ENCODE data around the gene SMG9.

SMG9 gene

DNA sequence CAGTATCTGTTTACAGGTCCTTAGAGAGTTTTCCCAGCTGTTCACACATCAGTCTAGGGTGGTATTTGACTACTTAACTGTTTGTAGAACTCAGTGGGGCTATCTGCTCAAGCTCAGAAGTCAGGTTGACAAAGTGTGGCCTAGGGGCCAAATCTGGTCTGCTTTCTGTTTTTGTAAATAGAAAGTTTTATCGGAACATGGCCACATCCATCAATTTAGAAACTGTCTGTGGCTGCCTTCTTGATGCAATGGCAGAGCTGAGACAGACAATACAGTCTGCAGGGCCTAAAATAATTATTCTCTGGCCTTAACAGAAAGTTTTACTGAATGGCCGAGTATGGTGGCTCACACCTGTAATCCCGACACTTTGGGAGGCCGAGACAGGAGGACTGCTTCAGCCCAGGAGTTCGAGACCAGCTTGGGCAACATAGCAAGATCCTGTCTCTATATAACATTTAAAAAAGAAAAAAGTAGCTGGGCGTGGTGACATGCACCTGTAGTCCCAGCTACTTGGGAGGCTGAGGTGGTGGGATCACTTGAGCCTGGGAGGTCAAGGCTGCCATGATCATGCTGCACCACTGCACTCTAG is 2.4 kb downstream of the SMG9 start:
- DNase-seq: no peak

- no peak for DNase-seq
These were observed 3.1 kb downstream of the SMG9 start for GRCh38 chr19:43751466-43752220.

DNA sequence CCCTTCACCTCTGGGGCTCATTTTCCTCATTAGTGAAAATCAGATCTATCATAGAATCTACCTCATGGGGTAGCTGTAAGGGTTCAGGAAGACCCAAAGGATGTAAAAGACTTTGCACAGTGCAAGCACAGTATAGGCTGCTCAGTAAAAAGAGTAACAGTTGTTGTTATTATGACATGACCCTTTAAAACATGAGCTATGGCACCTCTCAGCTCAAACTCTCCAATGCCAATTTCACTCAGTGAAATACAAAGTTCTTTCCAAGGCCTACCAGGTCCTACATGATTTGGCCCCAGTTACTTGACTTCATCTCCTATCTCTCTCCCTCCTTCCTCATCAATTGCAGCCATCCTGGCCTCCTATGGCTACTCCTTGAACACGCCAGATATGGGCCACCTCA is 4.9 kb downstream of the SMG9 start:
- DNase-seq: no peak

DNA sequence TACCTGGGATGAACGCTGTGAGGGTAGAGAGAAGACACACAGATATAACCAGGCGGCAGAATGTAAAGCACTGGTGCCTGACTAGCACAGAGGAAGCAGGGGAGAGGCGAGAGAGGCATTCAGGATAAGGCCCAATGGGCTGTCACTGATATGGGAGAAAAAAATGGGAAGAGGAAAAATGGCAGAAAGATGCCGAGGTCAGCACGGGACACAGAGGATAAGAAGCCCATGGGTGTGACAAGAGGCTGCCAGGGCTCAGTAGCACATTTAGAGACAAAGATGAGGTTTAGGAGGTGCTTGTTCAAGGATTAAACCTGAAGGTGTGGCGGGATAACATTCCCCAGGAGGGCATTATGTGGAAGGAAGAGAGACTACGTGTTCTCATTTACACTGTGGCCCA is 5.6 kb downstream of the SMG9 start:
- no peak for DNase-seq

GRCh38 chr19:43748685-43749084 is 6.1 kb downstream of the SMG9 start:
- DNase-seq: no peak

GRCh38 chr19:43748205-43748594 is 6.6 kb downstream of the SMG9 start:
- no peak for DNase-seq

GRCh38 chr19:43747557-43748204 is 7.1 kb downstream of the SMG9 start:
- DNase-seq: no peak

DNA sequence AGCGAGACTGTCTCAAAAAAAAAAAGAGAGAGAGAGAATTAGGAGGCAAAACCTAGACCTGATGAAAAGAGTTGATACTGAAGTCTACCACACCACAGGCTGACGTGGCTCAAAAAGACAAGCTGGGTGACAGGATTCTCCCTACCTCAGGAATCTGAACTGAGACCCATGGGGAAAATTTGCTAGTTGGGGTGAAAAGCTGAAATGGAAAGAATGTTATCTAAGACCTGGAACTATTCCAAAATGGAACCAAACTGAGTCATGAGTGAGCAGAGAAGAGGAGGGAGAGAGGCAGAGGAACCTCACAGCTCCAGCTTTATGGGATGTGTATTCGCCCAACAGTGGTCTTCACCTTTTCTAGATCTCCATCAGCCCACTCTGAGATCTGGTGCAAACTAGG is 11.7 kb downstream of the SMG9 start:
- DNase-seq: no peak

DNA sequence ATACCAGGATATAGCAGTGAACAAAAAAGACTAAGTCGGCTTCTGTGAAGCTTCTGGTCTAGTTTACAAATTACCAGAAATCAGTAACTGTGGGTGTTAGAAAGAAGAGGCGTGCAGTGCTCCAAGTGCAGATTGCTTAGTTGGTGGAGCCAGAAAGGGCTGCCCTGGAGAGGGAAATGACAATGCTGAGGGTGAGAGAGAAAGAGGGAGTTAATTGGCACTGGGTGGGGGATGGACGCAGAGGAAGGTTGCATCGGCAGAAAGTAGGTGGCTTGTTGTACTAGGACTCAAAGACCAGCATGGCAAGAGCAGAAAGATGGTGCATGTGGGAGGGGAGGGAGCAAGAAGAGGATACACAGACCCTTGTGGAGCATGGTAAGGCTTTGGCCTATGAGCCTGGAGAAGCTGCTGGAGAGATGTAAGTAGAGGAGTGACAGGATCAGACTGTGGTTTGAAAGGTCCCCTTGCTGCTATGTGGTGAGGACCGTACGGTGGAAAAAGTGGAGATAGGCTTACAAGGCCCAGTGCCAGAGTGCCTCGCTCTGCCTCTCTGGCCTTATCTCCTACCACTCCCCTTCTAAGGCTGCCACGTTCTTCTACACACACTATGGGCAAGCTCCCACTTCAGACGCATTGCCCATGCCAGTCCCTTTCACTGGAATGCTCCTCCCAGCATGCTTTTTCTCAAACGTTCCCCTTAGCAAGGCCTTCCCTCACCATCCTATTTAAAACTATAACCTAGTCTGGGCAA is 13.5 kb downstream of the SMG9 start:
- no peak for DNase-seq

DNA sequence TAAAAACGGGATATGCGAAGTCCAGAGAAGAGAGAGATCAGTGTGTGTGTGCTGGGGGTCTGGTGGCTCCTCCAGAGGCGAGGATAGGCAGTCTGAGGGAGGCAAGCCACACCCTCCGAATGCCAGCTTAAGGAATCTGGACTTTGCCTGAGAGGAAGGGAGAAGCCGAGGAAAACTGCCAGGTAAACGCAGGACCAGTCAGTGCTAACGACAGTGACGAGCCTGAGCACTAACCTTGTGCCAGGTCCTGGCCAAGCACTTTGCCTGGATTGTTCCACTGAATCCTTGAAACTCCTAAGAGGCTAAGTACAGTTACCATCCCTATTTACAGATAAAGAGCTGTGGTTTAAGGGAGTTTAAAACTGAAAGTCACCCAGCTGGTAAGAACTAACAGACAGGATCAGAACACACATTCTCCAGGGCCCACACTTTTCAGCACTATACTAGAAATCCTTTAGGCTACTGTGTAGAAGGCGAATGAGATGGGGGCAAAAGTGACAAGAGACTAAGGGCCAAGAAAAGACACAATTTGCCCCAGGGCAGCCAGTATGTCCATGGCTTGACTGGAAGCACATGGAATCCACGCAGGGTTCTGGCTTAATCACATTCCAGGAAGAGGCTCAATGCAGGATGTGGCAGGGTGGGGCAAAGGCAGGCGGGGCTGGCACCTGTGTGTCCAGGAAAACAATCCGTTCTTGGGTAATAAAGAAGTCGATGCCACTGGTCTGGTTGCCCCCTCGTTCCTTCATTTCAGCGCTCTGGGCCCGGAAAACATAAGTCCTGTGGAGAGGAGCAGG is 15.1 kb downstream of the SMG9 start:
- no peak for DNase-seq

DNA sequence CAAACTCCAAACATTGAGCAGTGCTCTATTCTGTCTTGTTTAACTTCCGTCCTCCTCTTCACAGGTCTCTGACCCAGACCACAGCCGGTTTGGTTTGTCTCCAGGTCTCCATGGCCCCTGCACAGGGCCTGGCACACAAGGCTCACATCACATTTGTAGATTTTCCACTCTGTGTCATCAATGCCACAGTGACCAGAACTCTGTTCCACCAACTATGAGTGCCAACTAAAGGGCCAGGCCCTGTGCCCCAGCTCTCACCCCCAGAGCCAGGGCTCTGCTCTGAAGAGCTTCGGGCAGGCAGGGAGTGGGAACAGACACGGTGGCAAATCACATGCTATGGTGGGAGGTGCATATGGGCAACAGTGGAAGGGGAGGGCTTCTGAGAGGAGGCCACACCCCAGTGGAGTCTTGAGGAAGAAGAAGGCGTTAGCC is 16.0 kb downstream of the SMG9 start:
- DNase-seq: no peak

DNA sequence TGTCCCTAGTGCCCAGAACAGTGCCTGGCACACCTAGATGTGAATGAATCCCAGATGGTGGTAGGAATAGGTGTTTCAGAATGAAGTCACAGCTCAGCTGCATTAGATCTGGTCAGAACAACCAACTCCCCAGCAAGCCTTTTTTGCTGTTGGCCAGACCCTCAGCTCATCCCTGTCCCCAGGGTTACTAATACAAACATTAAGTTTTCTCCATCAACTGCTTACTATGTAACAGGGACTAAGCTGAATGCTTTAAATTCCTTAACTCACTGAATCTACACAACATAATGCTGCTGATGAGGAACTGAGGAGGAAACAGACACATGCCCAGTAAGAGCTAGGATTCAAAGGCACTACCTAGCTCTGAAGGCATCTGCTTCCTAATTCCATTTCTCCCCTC is 18.8 kb downstream of the SMG9 start:
- no peak for DNase-seq

DNA sequence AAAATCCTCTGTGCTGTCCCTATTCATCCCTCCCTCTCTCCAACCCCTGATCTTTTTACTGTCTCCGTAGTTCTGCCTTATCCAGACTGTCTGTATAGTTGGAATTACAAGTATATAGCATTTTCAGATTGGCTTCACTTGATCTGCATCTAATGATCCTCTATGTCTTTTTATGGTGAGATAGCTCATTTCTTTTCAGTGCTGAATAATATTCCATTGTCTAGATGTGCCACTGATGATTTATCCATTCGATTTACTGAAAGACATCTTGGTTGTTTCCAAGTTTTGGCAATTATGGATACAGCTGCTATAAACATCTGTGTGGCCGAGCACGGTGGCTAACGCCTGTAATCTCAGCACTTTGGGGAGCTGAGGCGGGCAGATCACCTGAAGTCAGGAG is 19.7 kb downstream of the SMG9 start:
- no peak for DNase-seq

- DNase-seq: no peak
These were observed 22.9 kb downstream of the SMG9 start for GRCh38 chr19:43731846-43732245.

GRCh38 chr19:43731346-43731745 is 23.4 kb downstream of the SMG9 start:
- DNase-seq: no peak

DNA sequence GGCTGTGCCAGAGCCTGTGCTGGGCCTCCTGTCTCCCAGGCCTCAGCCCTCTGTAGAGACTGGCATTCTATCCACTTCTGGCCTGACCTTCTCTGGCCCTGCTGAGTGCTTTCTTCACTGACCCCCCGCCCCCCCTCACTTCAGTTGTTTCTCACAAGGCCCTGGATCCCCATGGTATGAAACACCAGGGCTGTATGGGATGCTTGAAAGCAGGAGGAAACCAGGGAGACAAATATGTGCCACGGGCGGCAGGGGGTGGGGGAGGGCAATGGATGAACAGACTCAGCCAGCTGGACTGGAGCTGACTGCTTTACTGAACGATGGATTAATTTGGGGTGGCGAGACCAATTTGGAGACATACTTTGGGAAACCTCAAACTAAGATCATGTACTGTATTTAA is 24.8 kb downstream of the SMG9 start:
- no peak for DNase-seq

GRCh38 chr19:43727593-43727853 is 27.2 kb downstream of the SMG9 start:
- DNase-seq: no peak

- no peak for DNase-seq
These were observed 27.8 kb downstream of the SMG9 start for GRCh38 chr19:43726736-43727592.

- no peak for DNase-seq
These were observed 29.3 kb downstream of the SMG9 start for GRCh38 chr19:43725468-43725867.

DNA sequence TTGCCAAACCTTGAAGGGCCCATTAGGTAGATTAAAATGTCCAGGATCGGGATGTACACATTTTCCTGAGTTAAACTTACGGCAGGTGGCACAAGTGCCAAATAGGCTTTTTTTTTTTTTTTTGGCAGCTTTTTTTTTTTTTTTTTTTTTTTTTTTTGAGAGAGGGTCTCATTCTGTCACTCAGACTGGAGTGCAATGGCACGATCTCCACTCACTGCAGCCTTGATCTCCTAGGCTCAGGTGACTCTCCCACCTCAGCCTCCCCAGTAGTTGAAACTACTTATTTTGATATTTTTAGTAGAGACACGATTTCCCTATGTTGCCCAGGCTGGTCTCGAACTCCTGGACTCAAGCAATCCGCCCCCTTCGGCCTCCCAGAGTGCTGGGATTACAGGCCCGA is 29.9 kb downstream of the SMG9 start:
- no peak for DNase-seq

DNA sequence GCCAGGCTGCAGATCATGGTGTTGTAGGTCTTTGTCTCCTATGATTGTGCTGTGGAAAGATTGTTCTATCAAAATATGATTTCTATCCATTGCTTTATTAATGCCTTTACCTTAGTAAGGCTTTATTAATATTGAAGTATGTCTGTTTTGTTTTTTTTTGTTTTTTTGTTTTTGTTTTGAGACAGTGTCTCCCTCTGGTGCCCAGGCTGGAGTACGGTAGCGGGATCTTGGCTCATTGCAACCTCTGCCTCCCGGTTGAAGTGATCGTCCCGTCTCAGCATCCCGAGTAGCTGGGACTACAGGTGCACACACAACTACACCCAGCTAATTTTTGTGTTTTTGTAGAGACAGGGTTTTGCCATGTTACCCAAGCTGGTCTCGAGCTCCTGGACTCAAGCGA is 31.2 kb downstream of the SMG9 start:
- DNase-seq: no peak

DNA sequence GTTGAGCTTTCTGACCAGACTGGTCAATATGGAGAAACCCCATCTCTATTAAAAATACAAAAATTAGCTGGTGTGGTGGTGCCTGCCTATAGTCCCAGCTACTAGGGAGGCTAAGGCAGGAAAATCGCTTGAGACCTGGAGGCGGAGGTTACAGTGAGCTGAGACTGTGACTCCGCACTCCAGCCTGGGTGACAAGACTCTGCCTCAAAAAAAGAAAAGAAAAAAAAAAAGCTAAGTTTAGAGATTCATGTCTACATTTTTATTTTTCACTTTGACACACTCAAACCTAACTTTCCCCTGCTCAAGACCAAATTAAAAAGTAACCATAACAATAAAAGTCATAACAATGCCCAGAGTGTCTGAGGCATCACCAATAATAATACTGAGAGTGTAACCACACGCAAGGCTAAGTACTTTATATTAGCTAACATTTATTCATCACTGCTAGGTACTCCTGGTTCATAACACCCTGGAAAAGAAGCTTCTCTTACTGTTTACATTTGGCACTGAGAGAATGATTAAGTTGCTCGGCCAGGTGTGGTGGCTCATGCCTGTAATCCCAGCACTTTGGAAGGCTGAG is 33.2 kb downstream of the SMG9 start:
- DNase-seq: no peak
